Aorta (tissue), 5 donors: ENCODE results near the gene OLIG2. TPM values are rescaled to one million over a fixed set of nuclear protein-coding genes. Genes with fewer than 3 reads are reported as not detected.

ENCODE experiments used
- ATAC-seq: fragments of 200-7000 bp; cut with Tn5 transposase; one replicate; pipeline ENCODE4 v1.9.1; 2022; ENCODE audit warnings: moderate library complexity; ENCODE audit not compliant: low FRiP score
- DNase-seq, 2 donors: peaks; one replicate each; pipeline ENCODE4 v3.0.0-alpha.2; 2020
- H3K27ac ChIP-seq, 2 donors: one replicate each; pipeline ENCODE4 v1.5.1; 2013; ENCODE audit warnings: low read length in 2 of 2, mild to moderate bottlenecking in 2 of 2, moderate library complexity in 2 of 2, control low read depth in 1 of 2, inconsistent platforms in 1 of 2, low read depth in 1 of 2
- H3K27me3 ChIP-seq, 2 donors: one replicate each; pipeline ENCODE4 v1.6.1; 2013; ENCODE audit warnings: control low read depth in 1 of 2, low read length in 1 of 2, mild to moderate bottlenecking in 1 of 2, moderate library complexity in 1 of 2; ENCODE audit not compliant: insufficient read depth in 2 of 2, control insufficient read depth in 1 of 2
- H3K36me3 ChIP-seq, 2 donors: one replicate each; pipeline ENCODE4 v1.6.1; 2013; ENCODE audit warnings: control low read depth in 1 of 2, low read length in 1 of 2, mild to moderate bottlenecking in 1 of 2; ENCODE audit not compliant: insufficient read depth in 2 of 2, control insufficient read depth in 1 of 2
- H3K4me1 ChIP-seq, 2 donors: one replicate each; pipeline ENCODE4 v1.6.1; 2013; ENCODE audit warnings: low read length in 2 of 2, control low read depth in 1 of 2, mild to moderate bottlenecking in 1 of 2, moderate library complexity in 1 of 2; ENCODE audit not compliant: insufficient read depth in 2 of 2, control insufficient read depth in 1 of 2
- H3K4me3 ChIP-seq, 2 donors: one replicate each; pipeline ENCODE4 v1.5.1; 2013; ENCODE audit warnings: low read length in 2 of 2, control low read depth in 1 of 2, mild to moderate bottlenecking in 1 of 2
- H3K9me3 ChIP-seq: one replicate; pipeline ENCODE4 v1.6.1; 2013; ENCODE audit warnings: mild to moderate bottlenecking, low read length; ENCODE audit not compliant: control insufficient read depth
- WGBS, 2 donors: extraction: QIAGEN DNeasy Blood & Tissue Kit; methylation state at CpG; one replicate each; pipeline ENCODE4 v1.1.7; 2013; 5-methylcytosine and 5-hydroxymethylcytosine counted together
- intact Hi-C, 2 donors: fragments of 100-400 bp; cut with DNase I; formaldehyde crosslinking; loops; one replicate each; pipeline versions ENCODE4 v1.14.2 to v1.15.0; 2022
- polyA plus RNA-seq, 2 donors: library from polyadenylated mRNA; stranded (reverse); fragments of 200-250 nt; gene quantifications; one replicate each; pipeline ENCODE4 v1.2.3, GENCODE V29; 2013
- total RNA-seq, 2 donors: library from RNA; stranded (reverse); fragmentation: NEBNext Ultra II Directional; extraction: Animal tissue kit (Norgen Biotek cat#: 25700); gene quantifications; one replicate each; pipeline ENCODE4 v1.2.1, GENCODE V29; 2021
- donor health status: healthy with polysubstance abuse.
- donor health status: Bipolar disorder and iron deficiency.
- donor health status: DM: no; HTN: no; CAD: no.
- donor health status: DM: no; HTN: no; CAD: no.
- donor health status: DM: yes; HTN: yes; CAD: no.

OLIG2 gene
- total and polyA plus RNA-seq, 4 donors, result not detected

DNA sequence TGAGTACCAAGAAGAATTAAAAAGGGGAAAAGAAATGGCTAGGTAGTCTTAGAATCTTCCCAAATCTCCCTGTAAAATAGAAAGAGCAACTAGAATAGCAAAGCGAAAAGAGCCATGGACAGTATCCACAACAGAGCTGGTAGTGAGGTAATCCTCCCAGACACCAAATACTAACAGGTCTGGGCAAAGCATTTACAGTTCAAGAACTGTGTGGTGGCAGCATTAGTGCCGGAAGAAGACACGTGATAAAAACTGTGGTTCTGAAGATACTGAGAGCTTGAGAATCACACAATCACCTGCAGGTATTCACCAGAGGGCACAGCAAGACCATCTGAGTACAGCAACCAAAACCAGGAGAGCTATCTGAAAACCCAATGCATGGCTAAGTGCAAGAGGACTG lies 31.8 kb upstream of the OLIG2 start:
- intact Hi-C loops, result no loop called here

DNA sequence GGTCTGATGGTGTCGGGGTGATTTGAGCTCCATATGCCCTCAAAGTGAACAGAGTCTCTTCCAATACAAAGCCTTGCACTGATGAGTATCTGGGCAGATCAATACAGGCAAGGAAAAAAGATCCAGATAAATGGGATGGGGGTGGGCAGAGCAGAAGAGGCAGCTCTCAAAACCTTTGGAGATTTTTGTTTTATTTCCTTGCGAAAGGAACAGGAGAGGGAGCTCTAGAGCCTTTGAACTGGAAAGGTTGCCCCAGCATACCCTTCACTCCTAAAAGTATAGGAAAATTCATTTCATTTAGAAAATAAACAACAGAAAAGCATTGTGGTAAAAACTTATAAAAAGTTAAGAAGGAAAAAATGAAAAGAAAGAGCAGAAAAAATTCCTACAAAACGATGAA lies 31.4 kb upstream of the OLIG2 start:
- DNase-seq (no peak), ATAC-seq (no peak)
- intact Hi-C loops, result no loop called here
- no peaks in the 10 kb centered on the region for H3K36me3 ChIP-seq
- H3K4me3 ChIP-seq, result no peak overlapping the region
- no peak overlapping the region for H3K27ac ChIP-seq
- peaks cover 2% of the 10 kb centered on the region for H3K9me3 ChIP-seq
- H3K4me1 ChIP-seq, result no peaks in the 10 kb centered on the region
- 36 to 42% methylated on average over 3 of the region's 3 CpGs for WGBS, 2 donors
- no peaks in the 10 kb centered on the region for H3K27me3 ChIP-seq

More for the DNA sequence above, 31.8 kb upstream of the OLIG2 start:
- no peak overlapping the region for H3K27ac ChIP-seq
- DNase-seq (no peak), ATAC-seq (no peak)
- no peaks in the 10 kb centered on the region for H3K27me3 ChIP-seq
- no peaks in the 10 kb centered on the region for H3K4me1 ChIP-seq
- peaks cover 4% of the 10 kb centered on the region for H3K9me3 ChIP-seq
- H3K36me3 ChIP-seq, result no peaks in the 10 kb centered on the region
- 61 to 77% methylated on average over 3 of the region's 3 CpGs for WGBS, 2 donors
- no peak overlapping the region for H3K4me3 ChIP-seq

DNA sequence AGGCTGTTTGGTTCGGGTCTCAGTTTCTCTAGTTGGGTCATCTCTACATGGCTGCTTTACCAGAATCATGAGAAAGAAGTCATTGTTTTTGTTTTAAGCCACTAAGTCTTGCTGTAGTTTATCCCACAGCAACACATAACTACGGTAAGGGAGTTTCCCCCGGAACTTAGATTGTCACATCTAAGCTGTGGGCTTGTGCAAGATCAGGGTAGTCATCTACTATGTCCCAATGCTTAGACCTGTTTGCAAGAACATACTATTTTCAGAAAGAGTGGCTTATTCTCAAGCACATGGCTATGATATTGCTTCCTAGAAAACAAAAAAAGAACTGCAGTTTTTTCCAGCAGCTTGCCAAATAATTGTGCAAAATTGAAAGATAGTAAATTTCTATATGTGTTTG lies 18.0 kb upstream of the OLIG2 start:
- peaks cover 0 to 3% of the 10 kb centered on the region in 2 donors for H3K27me3 ChIP-seq
- H3K4me1 ChIP-seq, result no peaks in the 10 kb centered on the region
- H3K27ac ChIP-seq, result no peak overlapping the region
- DNase-seq, result no peak
- H3K4me3 ChIP-seq, result no peak overlapping the region
- no peak for ATAC-seq
- intact Hi-C loops, result no loop called here
- WGBS, 2 donors, result 75 to 82% methylated on average over 3 of the region's 3 CpGs
- H3K9me3 ChIP-seq, result peaks cover 4% of the 10 kb centered on the region
- H3K36me3 ChIP-seq, result no peaks in the 10 kb centered on the region

DNA sequence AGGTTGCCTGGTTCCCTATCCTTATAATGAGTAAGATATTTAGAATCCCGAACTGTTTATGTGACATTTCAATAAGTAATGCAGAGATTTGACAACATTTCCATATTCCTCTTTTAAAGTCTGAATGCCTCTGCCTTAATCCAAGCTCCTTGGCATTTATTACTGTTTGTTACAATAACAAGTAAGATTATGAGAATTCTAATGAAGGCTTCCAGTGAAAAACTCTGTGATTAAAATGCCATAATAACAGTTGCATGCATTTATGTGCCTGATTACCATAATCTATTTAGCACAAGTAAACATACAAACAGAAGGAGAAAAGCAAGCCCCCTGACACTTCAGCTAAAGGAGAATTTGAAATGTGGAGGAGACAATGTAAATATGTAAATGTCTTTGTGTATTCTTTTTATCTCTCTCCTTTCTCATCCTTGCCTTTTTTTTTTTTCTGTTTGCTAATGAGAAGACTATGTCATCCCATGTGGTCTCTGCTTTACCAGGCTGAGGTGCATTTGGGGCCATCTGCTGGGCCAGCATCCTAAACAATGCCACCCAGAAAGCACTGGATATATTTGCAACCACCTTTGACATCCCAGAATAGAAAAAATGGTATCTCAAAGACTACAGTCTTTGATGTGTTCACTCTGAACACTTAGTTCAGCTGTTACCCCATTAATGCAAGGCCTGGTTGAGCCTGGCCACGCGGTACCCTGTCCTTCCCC lies 17.2 kb upstream of the OLIG2 start:
- Histone ChIP-seq H3K4me1 (no peaks in the 10 kb centered on the region), H3K27ac (no peak overlapping the region), H3K9me3 (peaks cover 4% of the 10 kb centered on the region), H3K36me3 (no peaks in the 10 kb centered on the region), H3K27me3 (peaks cover 0 to 2% of the 10 kb centered on the region in 2 donors), H3K4me3 (no peak overlapping the region)
- DNase-seq (no peak), ATAC-seq (no peak)
- intact Hi-C loops, result no loop called here
- WGBS, 2 donors, result 40 to 55% methylated on average over 3 of the region's 3 CpGs

DNA sequence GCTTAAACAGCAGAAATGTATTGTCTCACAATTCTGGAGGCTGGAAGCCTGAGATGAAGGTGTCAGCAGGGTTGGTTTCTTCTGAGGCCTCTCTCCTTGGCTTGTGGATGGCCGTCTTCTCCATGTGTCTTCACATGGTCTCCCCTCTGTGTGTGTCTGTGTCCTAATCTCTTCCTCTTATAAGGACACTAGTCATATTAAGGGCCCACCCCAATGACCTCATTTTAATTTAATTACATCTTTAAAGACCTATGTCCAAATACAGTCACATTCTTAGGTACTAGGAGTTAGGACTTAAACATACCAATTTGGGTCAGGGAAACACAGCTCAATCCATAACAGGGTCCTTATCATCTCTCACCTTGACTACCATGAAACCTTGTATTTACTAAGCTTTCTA lies 14.8 kb upstream of the OLIG2 start:
- no peak for ATAC-seq
- WGBS, 2 donors, result 92 to 94% methylated on average over 1 of the region's 1 CpG
- no peak overlapping the region for H3K27ac ChIP-seq
- H3K27me3 ChIP-seq, result peaks cover 0 to 2% of the 10 kb centered on the region in 2 donors
- H3K4me3 ChIP-seq, result no peak overlapping the region
- no peaks in the 10 kb centered on the region for H3K4me1 ChIP-seq
- H3K9me3 ChIP-seq, result peaks cover 8% of the 10 kb centered on the region
- intact Hi-C loops, result no loop called here
- H3K36me3 ChIP-seq, result no peaks in the 10 kb centered on the region
- no peak for DNase-seq

DNA sequence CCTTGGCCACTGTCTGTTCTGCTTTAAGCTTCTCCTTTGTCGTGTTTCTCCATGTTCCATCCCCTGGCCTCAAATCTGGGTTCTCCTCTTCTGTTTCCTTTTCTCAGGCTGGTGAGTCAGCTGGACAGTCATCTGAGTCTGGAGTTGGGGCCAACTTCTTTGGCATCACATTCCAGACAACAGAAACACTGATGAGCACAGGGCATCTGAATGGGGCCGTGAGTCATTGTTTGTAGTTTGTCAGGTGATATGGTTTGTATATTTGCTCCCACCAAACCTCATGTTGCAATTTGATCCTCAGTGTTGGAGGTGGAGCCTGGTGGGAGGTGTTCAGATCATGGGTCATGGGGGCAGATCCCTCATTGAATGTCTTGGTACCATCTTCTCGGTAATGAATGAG lies 14.3 kb upstream of the OLIG2 start:
- Histone ChIP-seq H3K4me3 (no peak overlapping the region), H3K27me3 (peaks cover 0 to 2% of the 10 kb centered on the region in 2 donors), H3K36me3 (no peaks in the 10 kb centered on the region), H3K4me1 (no peaks in the 10 kb centered on the region), H3K9me3 (peaks cover 8% of the 10 kb centered on the region), H3K27ac (no peak overlapping the region)
- no peak for ATAC-seq
- DNase-seq, result no peak
- WGBS, 2 donors, result 74 to 82% methylated on average over 3 of the region's 3 CpGs
- intact Hi-C loops, result no loop called here

DNA sequence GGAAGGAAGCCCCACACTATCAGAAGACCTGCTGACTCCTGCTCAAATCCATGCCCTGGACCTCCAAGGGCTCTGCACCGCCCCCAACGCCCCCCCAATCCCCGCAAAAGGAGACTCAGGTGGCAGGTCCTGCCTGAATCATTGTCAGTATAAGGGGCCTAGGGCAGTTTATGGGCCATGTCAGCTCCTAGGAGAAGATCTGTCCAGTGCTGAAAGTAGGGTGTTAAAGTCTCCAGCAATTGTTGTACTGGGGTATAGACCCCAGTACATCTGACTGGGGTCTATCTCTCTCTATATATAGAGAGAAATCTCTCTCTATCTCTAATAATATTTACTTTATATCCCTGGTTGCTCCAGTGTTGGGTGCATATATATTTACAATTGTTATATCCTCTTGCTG lies 12.1 kb upstream of the OLIG2 start:
- 56 to 62% methylated on average over 3 of the region's 3 CpGs for WGBS, 2 donors
- no peak for ATAC-seq
- DNase-seq, result no peak
- Histone ChIP-seq H3K9me3 (peaks cover 6% of the 10 kb centered on the region), H3K27ac (no peak overlapping the region), H3K27me3 (no peaks in the 10 kb centered on the region), H3K4me3 (no peak overlapping the region), H3K36me3 (no peaks in the 10 kb centered on the region), H3K4me1 (no peaks in the 10 kb centered on the region)
- intact Hi-C loops, result no loop called here

DNA sequence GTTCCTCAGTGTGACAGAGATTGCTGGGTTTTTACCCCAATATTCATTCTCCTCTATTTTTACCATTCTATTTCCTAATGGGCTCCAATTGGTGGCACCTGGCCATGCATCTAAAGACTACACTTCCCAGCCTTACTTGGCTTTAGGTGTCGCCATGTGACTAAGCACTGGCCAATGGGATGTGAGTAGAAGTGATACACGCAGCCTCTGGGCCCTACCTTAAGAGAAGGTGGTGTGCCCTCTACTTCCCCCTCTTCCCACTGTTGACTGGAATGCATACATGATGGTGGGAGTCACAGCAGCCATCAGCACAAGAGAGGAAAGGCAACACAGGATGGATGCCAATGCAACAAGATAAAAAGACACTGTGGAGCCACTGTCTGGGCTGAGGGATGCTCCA lies 11.4 kb upstream of the OLIG2 start:
- WGBS, 2 donors, result 66 to 73% methylated on average over 2 of the region's 2 CpGs

DNA sequence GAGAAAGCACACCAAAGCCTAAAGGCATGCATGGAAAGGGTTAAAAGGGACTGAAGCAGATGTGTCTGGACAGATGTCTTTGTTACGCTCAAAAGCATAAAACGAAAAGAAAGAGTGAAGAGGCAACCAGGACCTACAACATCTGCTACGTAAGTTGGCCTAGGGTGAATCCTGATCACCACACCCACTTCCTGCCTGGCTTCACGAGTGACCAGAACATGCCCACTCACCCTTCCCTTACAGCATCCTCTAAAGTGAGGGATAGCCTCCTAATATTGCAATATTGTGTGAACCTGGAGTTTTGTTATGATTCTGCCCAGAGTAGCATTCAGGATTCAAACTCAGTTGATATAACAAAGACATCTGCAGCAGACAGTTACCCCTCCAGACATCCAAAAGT lies 10.6 kb upstream of the OLIG2 start:
- intact Hi-C loops, result no loop called here
- no peaks in the 10 kb centered on the region for H3K27me3 ChIP-seq
- no peak for DNase-seq

More for the DNA sequence above, 11.4 kb upstream of the OLIG2 start:
- ATAC-seq, result no peak
- Histone ChIP-seq H3K4me3 (no peak overlapping the region), H3K4me1 (no peaks in the 10 kb centered on the region), H3K36me3 (no peaks in the 10 kb centered on the region), H3K27me3 (no peaks in the 10 kb centered on the region), H3K27ac (no peak overlapping the region), H3K9me3 (peaks cover 6% of the 10 kb centered on the region)
- intact Hi-C loops, result no loop called here
- no peak for DNase-seq

More for the DNA sequence above, 10.6 kb upstream of the OLIG2 start:
- Histone ChIP-seq H3K36me3 (no peaks in the 10 kb centered on the region), H3K9me3 (peaks cover 6% of the 10 kb centered on the region), H3K4me3 (no peak overlapping the region), H3K4me1 (no peaks in the 10 kb centered on the region), H3K27ac (no peak overlapping the region)
- ATAC-seq, result no peak
- 29 to 33% methylated on average over 4 of the region's 4 CpGs for WGBS, 2 donors
